HepG2 (cell line): ENCODE data around the gene ELFN1. TPM values are rescaled to one million over a fixed set of nuclear protein-coding genes. Genes with fewer than 3 reads are reported as not detected.
A peak's percentile ranks its signal among the peaks of the same experiment; 100 is the strongest.

Experiments
- ATRX ChIP-seq: sonication (generic); formaldehyde crosslinking; IDR thresholded peaks from 2 replicates; pipeline ENCODE4 v1.4.0; 2020; ENCODE audit warnings: missing genetic modification reagents, borderline replicate concordance
- GZF1 ChIP-seq: sonication (generic); formaldehyde crosslinking; IDR thresholded peaks from 2 replicates; pipeline ENCODE4 v1.5.1; 2020; ENCODE audit warnings: mild to moderate bottlenecking, missing genetic modification reagents
- MED1 ChIP-seq: sonication (generic); formaldehyde crosslinking; IDR thresholded peaks from 2 replicates; pipeline ENCODE4 v1.4.0; 2020; ENCODE audit warnings: missing genetic modification reagents
- NCOA5 ChIP-seq: sonication (generic); formaldehyde crosslinking; IDR thresholded peaks from 2 replicates; pipeline ENCODE4 v1.4.0; 2020; ENCODE audit warnings: missing genetic modification reagents
- RFX1 ChIP-seq: fragments of 450-650 bp; IDR thresholded peaks from 2 replicates; pipeline ENCODE4 v1.6.1; 2017
- ZKSCAN8 ChIP-seq: IDR thresholded peaks from 2 replicates; pipeline ENCODE4 v1.6.1; 2016; ENCODE audit warnings: borderline replicate concordance, missing genetic modification reagents, missing compliant biosample characterization
- ZNF121 ChIP-seq: sonication (generic); formaldehyde crosslinking; IDR thresholded peaks from 2 replicates; pipeline ENCODE4 v1.5.0; 2020; ENCODE audit warnings: mild to moderate bottlenecking, missing genetic modification reagents
- ZNF136 ChIP-seq: sonication (generic); formaldehyde crosslinking; IDR thresholded peaks from 2 replicates; pipeline ENCODE4 v1.8.1; 2022; ENCODE audit warnings: low read depth, mild to moderate bottlenecking, moderate library complexity, missing genetic modification reagents
- ZNF333 ChIP-seq: sonication (generic); formaldehyde crosslinking; IDR thresholded peaks from 2 replicates; pipeline ENCODE4 v1.4.0; 2020; ENCODE audit warnings: mild to moderate bottlenecking, missing genetic modification reagents, borderline replicate concordance
- ZSCAN29 ChIP-seq: sonication (generic); formaldehyde crosslinking; conservative IDR thresholded peaks from 2 replicates; pipeline ENCODE4 v1.4.0; 2020; ENCODE audit warnings: mild to moderate bottlenecking, missing genetic modification reagents
- polyA plus RNA-seq, 8 experiments: library from polyadenylated mRNA; depleted of rRNA in 3 of 8; stranded (reverse) in 7 of 8; unstranded in 1 of 8; fragments of >200 nt; fragmentation: Illumina TruSeq in 4 of 8; extraction: Trizol in 4 of 8; gene quantifications; 2 replicates each; pipeline versions ENCODE4 v1.2.1 to v1.2.3, GENCODE V29; 2011 to 2016; ENCODE audit warnings: low read depth in 4 of 8, missing spikeins in 1 of 8, mixed read lengths in 1 of 8; ENCODE audit not compliant: insufficient read depth in 1 of 8
- total RNA-seq, 5 experiments: library from RNA; depleted of rRNA; stranded (reverse); fragments of >200 nt; fragmentation: Illumina TruSeq; extraction: Trizol; gene quantifications; 2 replicates each; pipeline ENCODE4 v1.2.3, GENCODE V29; 2016; ENCODE audit warnings: low read depth in 1 of 5
- TF ChIP-seq, protein P1 (sequence below): sonication (generic); formaldehyde crosslinking; IDR thresholded peaks from 2 replicates; pipeline ENCODE4 v1.5.1; 2020; ENCODE audit warnings: mild to moderate bottlenecking, missing genetic modification reagents, moderate library complexity
- TF ChIP-seq, protein P2 (sequence below): sonication (generic); formaldehyde crosslinking; IDR thresholded peaks from 2 replicates; pipeline ENCODE4; 2020; ENCODE audit warnings: missing genetic modification reagents, mild to moderate bottlenecking, borderline replicate concordance
- TF ChIP-seq, protein P3 (sequence below): sonication (generic); formaldehyde crosslinking; IDR thresholded peaks from 2 replicates; pipeline ENCODE4 v1.9.0; 2021; ENCODE audit warnings: missing genetic modification reagents, mild to moderate bottlenecking, borderline replicate concordance
- TF ChIP-seq, protein P4 (sequence below): sonication (generic); formaldehyde crosslinking; IDR thresholded peaks from 2 replicates; pipeline ENCODE4 v1.5.0; 2020; ENCODE audit warnings: mild to moderate bottlenecking, missing genetic modification reagents, borderline replicate concordance
- TF ChIP-seq, protein P5 (sequence below): sonication (generic); formaldehyde crosslinking; IDR thresholded peaks from 2 replicates; pipeline ENCODE4 v1.4.0; 2020; ENCODE audit warnings: mild to moderate bottlenecking, missing genetic modification reagents
- TF ChIP-seq, protein P6 (sequence below): sonication (generic); formaldehyde crosslinking; IDR thresholded peaks from 2 replicates; pipeline ENCODE4 v1.4.0; 2020; ENCODE audit warnings: mild to moderate bottlenecking, missing genetic modification reagents
- TF ChIP-seq, protein P7 (sequence below): IDR thresholded peaks from 2 replicates; pipeline ENCODE4 v1.6.1; 2012; ENCODE audit warnings: inconsistent platforms

ELFN1 gene
- total and polyA plus RNA-seq, 2 of the 13 experiments (the other 11 are each of a cell fraction or from before 2014, with no cell fraction given): 0.13 to 0.18 TPM

DNA sequence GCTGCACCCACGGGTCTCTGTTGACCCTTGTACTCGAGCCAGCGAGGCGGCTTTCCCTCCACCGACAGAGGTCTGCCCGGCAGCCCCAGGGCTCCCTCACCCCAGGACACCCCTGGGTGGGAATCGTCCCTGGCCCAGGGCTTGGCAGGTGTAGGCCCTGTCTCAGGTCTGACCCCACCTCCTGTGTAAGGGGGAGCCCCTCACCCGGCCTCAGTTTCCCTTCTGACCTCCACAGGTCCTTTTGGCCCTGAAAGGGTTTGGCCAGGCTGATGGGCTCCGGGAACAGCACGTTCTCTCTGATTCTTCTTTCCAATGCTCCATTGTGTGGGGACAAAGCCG, 25.0 kb upstream of the ELFN1 start (continued):
- TF ChIP-seq, protein P1, sequence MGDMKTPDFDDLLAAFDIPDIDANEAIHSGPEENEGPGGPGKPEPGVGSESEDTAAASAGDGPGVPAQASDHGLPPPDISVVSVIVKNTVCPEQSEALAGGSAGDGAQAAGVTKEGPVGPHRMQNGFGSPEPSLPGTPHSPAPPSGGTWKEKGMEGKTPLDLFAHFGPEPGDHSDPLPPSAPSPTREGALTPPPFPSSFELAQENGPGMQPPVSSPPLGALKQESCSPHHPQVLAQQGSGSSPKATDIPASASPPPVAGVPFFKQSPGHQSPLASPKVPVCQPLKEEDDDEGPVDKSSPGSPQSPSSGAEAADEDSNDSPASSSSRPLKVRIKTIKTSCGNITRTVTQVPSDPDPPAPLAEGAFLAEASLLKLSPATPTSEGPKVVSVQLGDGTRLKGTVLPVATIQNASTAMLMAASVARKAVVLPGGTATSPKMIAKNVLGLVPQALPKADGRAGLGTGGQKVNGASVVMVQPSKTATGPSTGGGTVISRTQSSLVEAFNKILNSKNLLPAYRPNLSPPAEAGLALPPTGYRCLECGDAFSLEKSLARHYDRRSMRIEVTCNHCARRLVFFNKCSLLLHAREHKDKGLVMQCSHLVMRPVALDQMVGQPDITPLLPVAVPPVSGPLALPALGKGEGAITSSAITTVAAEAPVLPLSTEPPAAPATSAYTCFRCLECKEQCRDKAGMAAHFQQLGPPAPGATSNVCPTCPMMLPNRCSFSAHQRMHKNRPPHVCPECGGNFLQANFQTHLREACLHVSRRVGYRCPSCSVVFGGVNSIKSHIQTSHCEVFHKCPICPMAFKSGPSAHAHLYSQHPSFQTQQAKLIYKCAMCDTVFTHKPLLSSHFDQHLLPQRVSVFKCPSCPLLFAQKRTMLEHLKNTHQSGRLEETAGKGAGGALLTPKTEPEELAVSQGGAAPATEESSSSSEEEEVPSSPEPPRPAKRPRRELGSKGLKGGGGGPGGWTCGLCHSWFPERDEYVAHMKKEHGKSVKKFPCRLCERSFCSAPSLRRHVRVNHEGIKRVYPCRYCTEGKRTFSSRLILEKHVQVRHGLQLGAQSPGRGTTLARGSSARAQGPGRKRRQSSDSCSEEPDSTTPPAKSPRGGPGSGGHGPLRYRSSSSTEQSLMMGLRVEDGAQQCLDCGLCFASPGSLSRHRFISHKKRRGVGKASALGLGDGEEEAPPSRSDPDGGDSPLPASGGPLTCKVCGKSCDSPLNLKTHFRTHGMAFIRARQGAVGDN (CRISPR knock-in tag): peak; percentile 38; the same call in 1 of the 2 replicates
- TF ChIP-seq, protein P2, sequence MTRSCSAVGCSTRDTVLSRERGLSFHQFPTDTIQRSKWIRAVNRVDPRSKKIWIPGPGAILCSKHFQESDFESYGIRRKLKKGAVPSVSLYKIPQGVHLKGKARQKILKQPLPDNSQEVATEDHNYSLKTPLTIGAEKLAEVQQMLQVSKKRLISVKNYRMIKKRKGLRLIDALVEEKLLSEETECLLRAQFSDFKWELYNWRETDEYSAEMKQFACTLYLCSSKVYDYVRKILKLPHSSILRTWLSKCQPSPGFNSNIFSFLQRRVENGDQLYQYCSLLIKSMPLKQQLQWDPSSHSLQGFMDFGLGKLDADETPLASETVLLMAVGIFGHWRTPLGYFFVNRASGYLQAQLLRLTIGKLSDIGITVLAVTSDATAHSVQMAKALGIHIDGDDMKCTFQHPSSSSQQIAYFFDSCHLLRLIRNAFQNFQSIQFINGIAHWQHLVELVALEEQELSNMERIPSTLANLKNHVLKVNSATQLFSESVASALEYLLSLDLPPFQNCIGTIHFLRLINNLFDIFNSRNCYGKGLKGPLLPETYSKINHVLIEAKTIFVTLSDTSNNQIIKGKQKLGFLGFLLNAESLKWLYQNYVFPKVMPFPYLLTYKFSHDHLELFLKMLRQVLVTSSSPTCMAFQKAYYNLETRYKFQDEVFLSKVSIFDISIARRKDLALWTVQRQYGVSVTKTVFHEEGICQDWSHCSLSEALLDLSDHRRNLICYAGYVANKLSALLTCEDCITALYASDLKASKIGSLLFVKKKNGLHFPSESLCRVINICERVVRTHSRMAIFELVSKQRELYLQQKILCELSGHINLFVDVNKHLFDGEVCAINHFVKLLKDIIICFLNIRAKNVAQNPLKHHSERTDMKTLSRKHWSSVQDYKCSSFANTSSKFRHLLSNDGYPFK: 0 out of 2 replicates have a peak, but pooled peaks have one; percentile 16
- TF ChIP-seq MED1 (peak; percentile 1; the same call in 1 of the 2 replicates), ATRX (CRISPR knock-in tag) (no peak), NCOA5 (CRISPR knock-in tag) (no peak), RFX1 (no peak), GZF1 (CRISPR knock-in tag) (no peak), ZNF136 (CRISPR knock-in tag) (no peak), ZNF333 (no peak), ZSCAN29 (CRISPR knock-in tag) (no peak), ZNF121 (no peak), ZKSCAN8 (CRISPR knock-in tag) (no peak)
- TF ChIP-seq, protein P3, sequence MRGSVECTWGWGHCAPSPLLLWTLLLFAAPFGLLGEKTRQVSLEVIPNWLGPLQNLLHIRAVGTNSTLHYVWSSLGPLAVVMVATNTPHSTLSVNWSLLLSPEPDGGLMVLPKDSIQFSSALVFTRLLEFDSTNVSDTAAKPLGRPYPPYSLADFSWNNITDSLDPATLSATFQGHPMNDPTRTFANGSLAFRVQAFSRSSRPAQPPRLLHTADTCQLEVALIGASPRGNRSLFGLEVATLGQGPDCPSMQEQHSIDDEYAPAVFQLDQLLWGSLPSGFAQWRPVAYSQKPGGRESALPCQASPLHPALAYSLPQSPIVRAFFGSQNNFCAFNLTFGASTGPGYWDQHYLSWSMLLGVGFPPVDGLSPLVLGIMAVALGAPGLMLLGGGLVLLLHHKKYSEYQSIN (CRISPR knock-in tag): no peak
- TF ChIP-seq, protein P4, sequence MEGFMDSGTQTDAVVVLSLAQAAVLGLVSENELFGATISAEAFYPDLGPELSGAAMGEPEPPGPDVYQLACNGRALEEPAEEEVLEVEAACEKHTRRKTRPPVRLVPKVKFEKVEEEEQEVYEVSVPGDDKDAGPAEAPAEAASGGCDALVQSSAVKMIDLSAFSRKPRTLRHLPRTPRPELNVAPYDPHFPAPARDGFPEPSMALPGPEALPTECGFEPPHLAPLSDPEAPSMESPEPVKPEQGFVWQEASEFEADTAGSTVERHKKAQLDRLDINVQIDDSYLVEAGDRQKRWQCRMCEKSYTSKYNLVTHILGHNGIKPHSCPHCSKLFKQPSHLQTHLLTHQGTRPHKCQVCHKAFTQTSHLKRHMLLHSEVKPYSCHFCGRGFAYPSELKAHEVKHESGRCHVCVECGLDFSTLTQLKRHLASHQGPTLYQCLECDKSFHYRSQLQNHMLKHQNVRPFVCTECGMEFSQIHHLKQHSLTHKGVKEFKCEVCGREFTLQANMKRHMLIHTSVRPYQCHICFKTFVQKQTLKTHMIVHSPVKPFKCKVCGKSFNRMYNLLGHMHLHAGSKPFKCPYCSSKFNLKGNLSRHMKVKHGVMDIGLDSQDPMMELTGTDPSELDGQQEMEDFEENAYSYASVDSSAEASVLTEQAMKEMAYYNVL: no peak
- TF ChIP-seq, protein P5, sequence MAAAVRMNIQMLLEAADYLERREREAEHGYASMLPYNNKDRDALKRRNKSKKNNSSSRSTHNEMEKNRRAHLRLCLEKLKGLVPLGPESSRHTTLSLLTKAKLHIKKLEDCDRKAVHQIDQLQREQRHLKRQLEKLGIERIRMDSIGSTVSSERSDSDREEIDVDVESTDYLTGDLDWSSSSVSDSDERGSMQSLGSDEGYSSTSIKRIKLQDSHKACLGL: no peak
- TF ChIP-seq, protein P6, sequence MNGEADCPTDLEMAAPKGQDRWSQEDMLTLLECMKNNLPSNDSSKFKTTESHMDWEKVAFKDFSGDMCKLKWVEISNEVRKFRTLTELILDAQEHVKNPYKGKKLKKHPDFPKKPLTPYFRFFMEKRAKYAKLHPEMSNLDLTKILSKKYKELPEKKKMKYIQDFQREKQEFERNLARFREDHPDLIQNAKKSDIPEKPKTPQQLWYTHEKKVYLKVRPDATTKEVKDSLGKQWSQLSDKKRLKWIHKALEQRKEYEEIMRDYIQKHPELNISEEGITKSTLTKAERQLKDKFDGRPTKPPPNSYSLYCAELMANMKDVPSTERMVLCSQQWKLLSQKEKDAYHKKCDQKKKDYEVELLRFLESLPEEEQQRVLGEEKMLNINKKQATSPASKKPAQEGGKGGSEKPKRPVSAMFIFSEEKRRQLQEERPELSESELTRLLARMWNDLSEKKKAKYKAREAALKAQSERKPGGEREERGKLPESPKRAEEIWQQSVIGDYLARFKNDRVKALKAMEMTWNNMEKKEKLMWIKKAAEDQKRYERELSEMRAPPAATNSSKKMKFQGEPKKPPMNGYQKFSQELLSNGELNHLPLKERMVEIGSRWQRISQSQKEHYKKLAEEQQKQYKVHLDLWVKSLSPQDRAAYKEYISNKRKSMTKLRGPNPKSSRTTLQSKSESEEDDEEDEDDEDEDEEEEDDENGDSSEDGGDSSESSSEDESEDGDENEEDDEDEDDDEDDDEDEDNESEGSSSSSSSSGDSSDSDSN (CRISPR knock-in tag): peak; percentile 36; the same call in 1 of the 2 replicates
- TF ChIP-seq, protein P7, sequence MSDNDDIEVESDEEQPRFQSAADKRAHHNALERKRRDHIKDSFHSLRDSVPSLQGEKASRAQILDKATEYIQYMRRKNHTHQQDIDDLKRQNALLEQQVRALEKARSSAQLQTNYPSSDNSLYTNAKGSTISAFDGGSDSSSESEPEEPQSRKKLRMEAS: no peak
